Liver (tissue), 3 donors: ENCODE measurements around the gene TBC1D1.

Source experiments
- GABPA ChIP-seq, 2 donors: IDR thresholded peaks in 1 of 2; conservative IDR thresholded peaks in 1 of 2; 2 replicates each; pipeline ENCODE4 v1.6.1; 2016; ENCODE audit warnings: antibody characterized with exemption in 2 of 2, mild to moderate bottlenecking in 1 of 2, moderate library complexity in 1 of 2
- RXRA ChIP-seq, 2 donors: IDR thresholded peaks; 2 replicates each; pipeline ENCODE4 v1.6.1; 2017 to 2018; ENCODE audit warnings: antibody characterized with exemption in 2 of 2, mild to moderate bottlenecking in 1 of 2
- TAF1 ChIP-seq: conservative IDR thresholded peaks from 2 replicates; pipeline ENCODE4 v1.6.1; 2016; ENCODE audit warnings: antibody characterized with exemption, mild to moderate bottlenecking
- YY1 ChIP-seq: IDR thresholded peaks from 2 replicates; pipeline ENCODE4 v1.6.1; 2016; ENCODE audit warnings: antibody characterized with exemption, mild to moderate bottlenecking
- TF ChIP-seq, protein P1 (sequence below): fragments of 150-350 bp; IDR thresholded peaks from 2 replicates; pipeline ENCODE4 v1.5.1; 2017; ENCODE audit warnings: improper control_type of control experiment, low read depth, low read length; ENCODE audit not compliant: missing input control
- TF ChIP-seq, protein P2 (sequence below): IDR thresholded peaks from 2 replicates; pipeline ENCODE4 v1.6.1; 2016; ENCODE audit warnings: antibody characterized with exemption, mild to moderate bottlenecking
- donor health status: healthy.
- donor health status: healthy.

DNA sequence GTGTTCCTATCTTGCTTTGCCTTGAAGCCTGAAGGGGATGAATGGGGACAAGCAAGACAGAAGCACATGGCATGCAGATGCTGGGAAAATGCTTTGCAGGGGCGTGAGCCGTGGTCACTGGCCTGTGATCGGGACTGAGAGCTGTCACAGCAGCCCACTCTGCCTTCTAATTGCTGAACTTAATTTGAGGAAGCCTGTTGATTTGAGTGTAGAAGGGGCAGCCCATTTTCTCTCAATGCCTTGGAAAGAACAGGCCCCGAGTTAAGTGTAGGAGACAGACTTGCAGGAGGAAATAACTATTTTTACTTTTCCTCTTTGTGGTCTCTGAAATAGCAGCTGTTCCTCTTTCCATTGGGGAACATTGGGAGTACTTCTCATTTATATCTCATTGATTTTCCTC, 26.1 kb upstream of the TBC1D1 start:
- TF ChIP-seq, protein P1, sequence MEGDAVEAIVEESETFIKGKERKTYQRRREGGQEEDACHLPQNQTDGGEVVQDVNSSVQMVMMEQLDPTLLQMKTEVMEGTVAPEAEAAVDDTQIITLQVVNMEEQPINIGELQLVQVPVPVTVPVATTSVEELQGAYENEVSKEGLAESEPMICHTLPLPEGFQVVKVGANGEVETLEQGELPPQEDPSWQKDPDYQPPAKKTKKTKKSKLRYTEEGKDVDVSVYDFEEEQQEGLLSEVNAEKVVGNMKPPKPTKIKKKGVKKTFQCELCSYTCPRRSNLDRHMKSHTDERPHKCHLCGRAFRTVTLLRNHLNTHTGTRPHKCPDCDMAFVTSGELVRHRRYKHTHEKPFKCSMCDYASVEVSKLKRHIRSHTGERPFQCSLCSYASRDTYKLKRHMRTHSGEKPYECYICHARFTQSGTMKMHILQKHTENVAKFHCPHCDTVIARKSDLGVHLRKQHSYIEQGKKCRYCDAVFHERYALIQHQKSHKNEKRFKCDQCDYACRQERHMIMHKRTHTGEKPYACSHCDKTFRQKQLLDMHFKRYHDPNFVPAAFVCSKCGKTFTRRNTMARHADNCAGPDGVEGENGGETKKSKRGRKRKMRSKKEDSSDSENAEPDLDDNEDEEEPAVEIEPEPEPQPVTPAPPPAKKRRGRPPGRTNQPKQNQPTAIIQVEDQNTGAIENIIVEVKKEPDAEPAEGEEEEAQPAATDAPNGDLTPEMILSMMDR = no peak
- TF ChIP-seq YY1 (no peak), GABPA (IDR thresholded peaks at IDR 0.05 in 1 of 2, conservative IDR thresholded peaks at IDR 0.05 in 1 of 2) (no peak), TAF1 (no peak), RXRA (IDR thresholded peaks at IDR 0.05) (no peak)
- TF ChIP-seq, protein P2, sequence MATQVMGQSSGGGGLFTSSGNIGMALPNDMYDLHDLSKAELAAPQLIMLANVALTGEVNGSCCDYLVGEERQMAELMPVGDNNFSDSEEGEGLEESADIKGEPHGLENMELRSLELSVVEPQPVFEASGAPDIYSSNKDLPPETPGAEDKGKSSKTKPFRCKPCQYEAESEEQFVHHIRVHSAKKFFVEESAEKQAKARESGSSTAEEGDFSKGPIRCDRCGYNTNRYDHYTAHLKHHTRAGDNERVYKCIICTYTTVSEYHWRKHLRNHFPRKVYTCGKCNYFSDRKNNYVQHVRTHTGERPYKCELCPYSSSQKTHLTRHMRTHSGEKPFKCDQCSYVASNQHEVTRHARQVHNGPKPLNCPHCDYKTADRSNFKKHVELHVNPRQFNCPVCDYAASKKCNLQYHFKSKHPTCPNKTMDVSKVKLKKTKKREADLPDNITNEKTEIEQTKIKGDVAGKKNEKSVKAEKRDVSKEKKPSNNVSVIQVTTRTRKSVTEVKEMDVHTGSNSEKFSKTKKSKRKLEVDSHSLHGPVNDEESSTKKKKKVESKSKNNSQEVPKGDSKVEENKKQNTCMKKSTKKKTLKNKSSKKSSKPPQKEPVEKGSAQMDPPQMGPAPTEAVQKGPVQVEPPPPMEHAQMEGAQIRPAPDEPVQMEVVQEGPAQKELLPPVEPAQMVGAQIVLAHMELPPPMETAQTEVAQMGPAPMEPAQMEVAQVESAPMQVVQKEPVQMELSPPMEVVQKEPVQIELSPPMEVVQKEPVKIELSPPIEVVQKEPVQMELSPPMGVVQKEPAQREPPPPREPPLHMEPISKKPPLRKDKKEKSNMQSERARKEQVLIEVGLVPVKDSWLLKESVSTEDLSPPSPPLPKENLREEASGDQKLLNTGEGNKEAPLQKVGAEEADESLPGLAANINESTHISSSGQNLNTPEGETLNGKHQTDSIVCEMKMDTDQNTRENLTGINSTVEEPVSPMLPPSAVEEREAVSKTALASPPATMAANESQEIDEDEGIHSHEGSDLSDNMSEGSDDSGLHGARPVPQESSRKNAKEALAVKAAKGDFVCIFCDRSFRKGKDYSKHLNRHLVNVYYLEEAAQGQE = no peak
